Measurements from ENCODE around the gene MAP2K1. TPM values are rescaled to one million over a fixed set of nuclear protein-coding genes. Genes with fewer than 3 reads are reported as not detected.
A peak's percentile ranks its signal among the peaks of the same experiment; 100 is the strongest.
"Not testable (repeated sequence)": the region's sequence is repeated elsewhere in the genome, so short reads cannot be mapped to it uniquely, and the experiment has no call there.

MAP2K1 gene
- total and polyA plus RNA-seq, 5 experiments from 2014 or later: 34.7 to 50.8 (median 41.7) TPM

GRCh38 chr15:66429546-66429945 is 42.8 kb downstream of the MAP2K1 start:
- POLR2A ChIA-PET: no interaction called here
- Mint-ChIP-seq H3K27ac (peak overlapping the region in 1 of 10 donors; percentile 4), H3K27me3 (no peaks in the 10 kb centered on the region), H3K36me3 (peaks cover 0 to 18% (median 2%) of the 10 kb centered on the region in 3 donors), H3K9me3 (peaks cover 0 to 1% (median 0%) of the 10 kb centered on the region in 9 donors), H3K4me1 (peaks cover 36 to 80% (median 72%) of the 10 kb centered on the region in 4 donors), H3K4me3 (no peak overlapping the region)
- ATAC-seq: no peak
- no peak for DNase-seq

DNA sequence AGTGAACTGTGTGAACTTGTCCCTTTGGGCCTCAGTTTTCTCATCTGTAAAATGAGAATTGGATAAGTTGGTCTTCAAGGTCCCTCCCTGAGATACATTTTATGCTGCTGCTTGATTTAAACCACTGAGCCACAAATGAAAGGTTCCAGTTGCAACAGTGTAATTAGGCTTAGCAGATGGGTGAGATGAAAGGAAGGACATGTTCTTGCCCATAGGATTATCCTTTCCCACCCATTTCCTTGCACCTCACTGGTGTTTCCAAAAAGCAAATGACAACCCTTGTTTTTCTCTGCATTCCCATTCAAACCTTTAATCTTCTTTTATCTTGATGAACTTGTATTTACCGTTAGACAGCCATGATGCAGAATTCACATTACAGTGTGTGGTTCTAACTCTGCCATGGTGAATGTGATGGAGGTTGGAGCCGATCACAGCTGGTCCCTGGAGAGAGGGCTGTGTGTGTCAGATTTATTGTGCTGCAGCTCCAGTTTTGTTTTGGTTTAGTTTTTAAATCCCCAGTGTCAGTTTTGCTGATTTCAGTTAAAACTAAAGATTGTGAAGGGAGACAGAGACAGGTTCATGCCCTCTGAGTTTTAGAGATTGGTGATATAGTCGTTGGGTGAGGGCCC is 44.0 kb downstream of the MAP2K1 start:
- POLR2A ChIA-PET: no interaction called here
- ATAC-seq (no peak), DNase-seq (no peak)
- Mint-ChIP-seq H3K27ac (peak overlapping the region in 4 of 10 donors; percentile 7 to 87 (median 23)), H3K27me3 (no peaks in the 10 kb centered on the region), H3K4me1 (peaks cover 31 to 77% (median 64%) of the 10 kb centered on the region in 4 donors), H3K4me3 (no peak overlapping the region), H3K36me3 (peaks cover 0 to 22% (median 11%) of the 10 kb centered on the region in 3 donors), H3K9me3 (no peaks in the 10 kb centered on the region)

GRCh38 chr15:66433726-66434125 is 47.0 kb downstream of the MAP2K1 start:
- Mint-ChIP-seq H3K36me3 (peaks cover 0 to 47% (median 27%) of the 10 kb centered on the region in 3 donors), H3K4me3 (no peak overlapping the region), H3K27me3 (no peaks in the 10 kb centered on the region), H3K27ac (peak overlapping the region in 5 of 10 donors; percentile 23 to 91 (median 79)), H3K9me3 (no peaks in the 10 kb centered on the region), H3K4me1 (peaks cover 39 to 67% (median 49%) of the 10 kb centered on the region in 4 donors)
- POLR2A ChIA-PET: interaction anchor here (0.6 kb wide), 1 partner anchor 10 kb away, joined by 3 read pairs; no protein-coding TSS in a partner anchor
- no peak for DNase-seq
- no peak for ATAC-seq

- peaks cover 0 to 16% (median 4%) of the 10 kb centered on the region in 4 donors for H3K4me1 Mint-ChIP-seq
- H3K27ac Mint-ChIP-seq: peak overlapping the region in 2 of 10 donors; percentile 10 to 61
- peaks cover 13 to 92% (median 49%) of the 10 kb centered on the region in 3 donors for H3K36me3 Mint-ChIP-seq
- H3K27me3 Mint-ChIP-seq: no peaks in the 10 kb centered on the region
- DNase-seq: no peak
- no peak for ATAC-seq
- no peak overlapping the region for H3K4me3 Mint-ChIP-seq
- POLR2A ChIA-PET: no interaction called here
- no peaks in the 10 kb centered on the region for H3K9me3 Mint-ChIP-seq
These were observed 53.8 kb downstream of the MAP2K1 start for GRCh38 chr15:66440501-66440900.

DNA sequence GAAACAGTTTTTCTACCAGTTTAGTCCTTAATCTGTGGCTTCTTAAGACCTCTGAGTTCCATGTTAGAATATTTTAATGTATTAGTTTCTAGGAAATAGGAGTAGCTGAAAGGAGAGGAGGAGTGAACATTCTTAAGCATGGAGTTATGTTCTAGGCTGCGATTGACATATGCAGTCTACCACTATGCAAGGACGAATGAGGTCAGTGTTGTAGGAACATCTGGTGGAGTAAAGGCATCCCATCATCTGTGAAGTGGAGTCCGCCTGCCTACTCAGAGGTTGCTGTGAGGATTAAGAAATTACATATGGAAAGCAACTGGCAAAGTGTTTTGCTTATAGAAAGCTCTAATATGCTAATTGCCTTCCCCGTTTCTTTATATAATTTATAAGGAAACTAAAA is 65.7 kb downstream of the MAP2K1 start:
- no peaks in the 10 kb centered on the region for H3K27me3 Mint-ChIP-seq
- H3K36me3 Mint-ChIP-seq: peaks cover 0 to 26% (median 17%) of the 10 kb centered on the region in 3 donors
- POLR2A ChIA-PET: interaction anchor here (0.6 kb wide), 1 partner anchor 1999 kb away, joined by 4 read pairs; no protein-coding TSS in a partner anchor
- no peak overlapping the region for H3K4me3 Mint-ChIP-seq
- peak overlapping the region in 1 of 10 donors; percentile 31 for H3K27ac Mint-ChIP-seq
- no peak for ATAC-seq
- peaks cover 0 to 2% (median 0%) of the 10 kb centered on the region in 9 donors for H3K9me3 Mint-ChIP-seq
- H3K4me1 Mint-ChIP-seq: peaks cover 0 to 3% (median 0%) of the 10 kb centered on the region in 4 donors
- no peak for DNase-seq

DNA sequence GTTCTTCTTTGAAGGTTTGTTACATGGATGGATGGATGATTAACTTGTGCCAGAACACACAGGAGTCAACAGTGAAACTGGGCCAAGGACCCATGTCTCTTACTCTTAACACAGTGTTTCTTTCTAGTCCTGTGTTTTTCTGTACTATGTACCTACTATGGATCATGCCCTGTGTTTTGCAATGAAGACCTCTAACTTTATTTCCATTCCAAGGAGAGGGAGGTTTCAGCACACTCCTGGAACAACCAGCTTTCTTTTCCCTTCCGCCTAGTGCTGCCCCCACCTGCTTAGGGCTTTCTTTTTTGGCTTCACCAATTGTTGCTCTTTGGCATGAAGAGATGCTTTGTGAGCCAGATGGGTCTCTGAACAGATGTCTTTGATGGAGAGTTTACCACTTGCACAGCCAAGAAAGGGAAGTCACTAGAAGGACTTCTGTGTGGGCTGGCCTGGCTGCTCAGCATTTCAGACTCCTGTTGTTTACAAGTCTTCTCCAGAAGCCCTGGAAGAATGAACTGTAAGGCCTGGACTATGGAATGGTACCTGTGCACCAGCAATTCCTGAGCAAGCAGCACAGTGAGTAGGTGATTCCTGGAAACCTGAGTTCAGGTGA is 66.4 kb downstream of the MAP2K1 start:
- Mint-ChIP-seq H3K27ac (peak overlapping the region in 3 of 10 donors; percentile 15 to 31 (median 17)), H3K4me3 (no peak overlapping the region), H3K27me3 (no peaks in the 10 kb centered on the region), H3K4me1 (peaks cover 0 to 3% (median 0%) of the 10 kb centered on the region in 4 donors), H3K36me3 (peaks cover 0 to 21% (median 16%) of the 10 kb centered on the region in 3 donors), H3K9me3 (peaks cover 0 to 2% (median 0%) of the 10 kb centered on the region in 9 donors)
- no peak for ATAC-seq
- DNase-seq: no peak
- POLR2A ChIA-PET: no interaction called here

GRCh38 chr15:66454143-66454542 is 67.4 kb downstream of the MAP2K1 start:
- H3K9me3 Mint-ChIP-seq: peaks cover 0 to 1% (median 0%) of the 10 kb centered on the region in 9 donors
- POLR2A ChIA-PET: interaction anchor here (0.6 kb wide), 1 partner anchor 10 kb away, joined by 3 read pairs; no protein-coding TSS in a partner anchor
- no peak overlapping the region for H3K4me3 Mint-ChIP-seq
- no peak for ATAC-seq
- H3K4me1 Mint-ChIP-seq: peaks cover 0 to 10% (median 0%) of the 10 kb centered on the region in 4 donors
- no peak for DNase-seq
- no peaks in the 10 kb centered on the region for H3K27me3 Mint-ChIP-seq
- H3K36me3 Mint-ChIP-seq: peaks cover 0 to 17% (median 10%) of the 10 kb centered on the region in 3 donors
- H3K27ac Mint-ChIP-seq: peak overlapping the region in 1 of 10 donors; percentile 61

DNA sequence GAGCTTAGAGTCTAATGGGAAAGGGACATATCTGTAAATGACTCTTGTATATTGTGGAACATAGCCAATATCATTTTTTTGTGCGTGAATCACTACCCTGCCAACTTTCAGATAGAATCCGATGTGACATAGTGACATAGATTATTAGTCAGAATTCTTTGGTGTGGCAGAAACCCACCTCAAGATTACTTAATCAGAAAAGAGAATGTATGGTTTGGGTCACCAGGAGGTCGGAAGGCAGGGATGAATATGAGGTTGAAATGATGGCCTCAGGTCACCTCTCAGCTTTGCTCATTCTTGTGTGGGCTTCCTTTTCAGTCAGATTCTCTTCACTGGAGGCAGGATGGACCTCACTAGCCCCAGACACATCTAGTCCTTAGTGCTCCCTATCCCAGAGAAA is 69.5 kb downstream of the MAP2K1 start:
- Mint-ChIP-seq H3K4me1 (peaks cover 7 to 22% (median 10%) of the 10 kb centered on the region in 4 donors), H3K9me3 (no peaks in the 10 kb centered on the region), H3K27ac (peak overlapping the region in 3 of 10 donors; percentile 22 to 87 (median 22)), H3K4me3 (no peak overlapping the region), H3K36me3 (peaks cover 0 to 19% (median 4%) of the 10 kb centered on the region in 3 donors), H3K27me3 (no peaks in the 10 kb centered on the region)
- DNase-seq: no peak
- POLR2A ChIA-PET: no interaction called here
- ATAC-seq: no peak

DNA sequence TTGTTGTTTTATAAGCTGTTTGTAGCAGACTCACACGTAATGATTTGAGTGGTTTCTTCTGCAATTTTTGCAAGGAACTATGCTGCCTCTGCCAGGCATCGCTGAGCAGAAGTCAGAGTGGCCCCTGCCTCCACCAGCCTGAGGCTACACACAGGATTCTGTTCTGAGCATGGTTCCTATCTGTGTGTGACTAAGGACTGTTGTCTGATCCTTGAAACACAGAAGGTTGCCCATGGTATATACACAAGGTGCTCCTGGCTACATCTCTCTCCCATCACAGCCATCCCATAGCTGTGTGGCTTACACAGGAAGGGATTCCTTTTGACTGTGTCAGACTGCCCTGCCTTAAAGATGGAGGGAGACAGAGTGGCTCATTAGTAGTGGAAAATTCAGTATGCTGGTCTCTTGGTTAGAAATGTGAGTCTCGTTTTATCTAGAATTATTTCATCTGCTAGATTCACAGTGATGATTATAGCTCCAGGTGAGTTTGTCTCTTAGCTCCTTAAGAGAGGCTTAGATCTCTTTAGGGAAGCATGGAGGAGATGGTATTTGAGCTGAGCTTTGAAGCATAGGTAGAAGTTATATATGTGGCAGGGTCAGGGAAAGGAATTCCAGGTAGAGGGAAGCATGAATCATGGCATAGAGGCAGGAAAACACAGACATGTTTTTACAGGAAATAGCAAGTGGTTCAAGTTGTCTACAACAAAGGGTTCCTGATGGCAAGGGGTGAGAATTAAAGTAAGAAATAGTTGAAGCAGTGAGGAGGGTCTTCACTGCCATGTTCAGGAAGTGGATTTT is 73.3 kb downstream of the MAP2K1 start:
- ATAC-seq (no peak), DNase-seq (no peak)
- Mint-ChIP-seq H3K27me3 (no peaks in the 10 kb centered on the region), H3K4me1 (peaks cover 7 to 22% (median 10%) of the 10 kb centered on the region in 4 donors), H3K36me3 (peaks cover 0 to 23% (median 0%) of the 10 kb centered on the region in 3 donors), H3K4me3 (peak overlapping the region in 1 of 10 donors; percentile 10), H3K27ac (peak overlapping the region in 9 of 10 donors; percentile 2 to 80 (median 58)), H3K9me3 (no peaks in the 10 kb centered on the region)
- POLR2A ChIA-PET: no interaction called here

- H3K36me3 Mint-ChIP-seq: peaks cover 4 to 28% (median 5%) of the 10 kb centered on the region in 3 donors
- H3K27ac Mint-ChIP-seq: peak overlapping the region in 1 of 10 donors; percentile 52
- H3K9me3 Mint-ChIP-seq, POLR2A ChIA-PET, ATAC-seq, H3K27me3 Mint-ChIP-seq, H3K4me3 Mint-ChIP-seq, DNase-seq: not testable (repeated sequence)
- H3K4me1 Mint-ChIP-seq: peaks cover 7 to 20% (median 13%) of the 10 kb centered on the region in 4 donors
These were observed 74.6 kb downstream of the MAP2K1 start for GRCh38 chr15:66461294-66461693.

- DNase-seq (no peak), ATAC-seq (no peak)
- H3K27me3 Mint-ChIP-seq: no peaks in the 10 kb centered on the region
- POLR2A ChIA-PET: no interaction called here
- peaks cover 7 to 19% (median 13%) of the 10 kb centered on the region in 4 donors for H3K4me1 Mint-ChIP-seq
- no peak overlapping the region for H3K4me3 Mint-ChIP-seq
- H3K9me3 Mint-ChIP-seq: no peaks in the 10 kb centered on the region
- H3K27ac Mint-ChIP-seq: peak overlapping the region in 2 of 10 donors; percentile 7 to 57
- peaks cover 5 to 24% (median 6%) of the 10 kb centered on the region in 3 donors for H3K36me3 Mint-ChIP-seq
These were observed 75.2 kb downstream of the MAP2K1 start for GRCh38 chr15:66461917-66462316.

- peaks cover 5 to 24% (median 6%) of the 10 kb centered on the region in 3 donors for H3K36me3 Mint-ChIP-seq
- peak overlapping the region in 3 of 10 donors; percentile 23 to 71 (median 32) for H3K27ac Mint-ChIP-seq
- H3K4me1 Mint-ChIP-seq: peaks cover 7 to 19% (median 13%) of the 10 kb centered on the region in 4 donors
These were observed 75.9 kb downstream of the MAP2K1 start for GRCh38 chr15:66462627-66463026.

More at GRCh38 chr15:66462627-66463026, 75.9 kb downstream of the MAP2K1 start:
- H3K4me3 Mint-ChIP-seq: no peak overlapping the region
- no peak for ATAC-seq
- no peaks in the 10 kb centered on the region for H3K9me3 Mint-ChIP-seq
- DNase-seq: no peak
- POLR2A ChIA-PET: no interaction called here
- no peaks in the 10 kb centered on the region for H3K27me3 Mint-ChIP-seq

Data from naive thymus-derived CD8-positive, alpha-beta T cell (primary cell).